Esophagus squamous epithelium (tissue), 5 donors: ENCODE results near the gene RAB20. TPM values are rescaled to one million over a fixed set of nuclear protein-coding genes. Genes with fewer than 3 reads are reported as not detected.

Experiments
- DNase-seq: peaks from one replicate; lab custom pipeline; 2025; lab: John Stamatoyannopoulos, UW
- H3K27ac ChIP-seq, 4 donors: fragments of 200-600 bp; sonication (generic); one replicate each; pipeline ENCODE4 v1.5.1; 2016 to 2019; ENCODE audit warnings: mild to moderate bottlenecking in 1 of 4
- H3K27me3 ChIP-seq, 4 donors: fragments of 200-600 bp; sonication (generic); 1 replicate in 3 of 4; 2 replicates in 1 of 4; pipeline versions ENCODE4 v1.5.1 to v1.6.0; 2017 to 2021; ENCODE audit warnings: antibody characterized with exemption in 1 of 4
- H3K36me3 ChIP-seq, 3 donors: fragments of 200-600 bp; sonication (generic); one replicate each; pipeline ENCODE4 v1.5.1; 2016 to 2019
- H3K4me1 ChIP-seq, 3 donors: fragments of 200-600 bp; sonication (generic); one replicate each; pipeline ENCODE4 v1.5.1; 2017 to 2019
- H3K4me3 ChIP-seq, 4 donors: fragments of 200-600 bp; sonication (generic); 1 replicate in 3 of 4; 2 replicates in 1 of 4; pipeline ENCODE4 v1.5.1; 2016 to 2019; ENCODE audit warnings: mild to moderate bottlenecking in 2 of 4, moderate library complexity in 1 of 4
- H3K9me3 ChIP-seq, 3 donors: fragments of 200-600 bp; sonication (generic); one replicate each; pipeline ENCODE4 v1.5.1; 2016 to 2019
- POLR2A ChIP-seq, 4 donors: fragments of 450-650 bp; IDR thresholded peaks; one replicate each; pipeline ENCODE4 v1.6.1; 2017; ENCODE audit warnings: antibody characterized with exemption in 4 of 4, mild to moderate bottlenecking in 4 of 4, moderate library complexity in 3 of 4
- WGBS, 2 donors: methylation state at CpG; one replicate each; pipeline ENCODE4 v1.1.5; 2018; 5-methylcytosine and 5-hydroxymethylcytosine counted together
- intact Hi-C: fragments of 100-400 bp; cut with DNase I; formaldehyde crosslinking; loops from one replicate; pipeline ENCODE4 v1.15.0; 2022
- total RNA-seq, 4 donors: library from RNA; depleted of rRNA; stranded (reverse); fragments of >200 nt; gene quantifications; one replicate each; pipeline ENCODE4 v1.1.0, GENCODE V29; 2016
- TF ChIP-seq, protein P1 (sequence below), 6 experiments: fragments of 450-650 bp in 4 of 6; fragments of 200-600 bp in 2 of 6; sonication (generic) in 2 of 6; IDR thresholded peaks; one replicate each; pipeline ENCODE4 v1.5.1; 2016 to 2019; ENCODE audit warnings: antibody characterized with exemption in 6 of 6, mild to moderate bottlenecking in 4 of 6, moderate library complexity in 4 of 6
- donor health status: DM: yes; HTN: yes; CAD: no.

Gene RAB20
- total RNA-seq, 4 donors from 2014 or later, result 1.3 to 7.2 (median 4.3) TPM

DNA sequence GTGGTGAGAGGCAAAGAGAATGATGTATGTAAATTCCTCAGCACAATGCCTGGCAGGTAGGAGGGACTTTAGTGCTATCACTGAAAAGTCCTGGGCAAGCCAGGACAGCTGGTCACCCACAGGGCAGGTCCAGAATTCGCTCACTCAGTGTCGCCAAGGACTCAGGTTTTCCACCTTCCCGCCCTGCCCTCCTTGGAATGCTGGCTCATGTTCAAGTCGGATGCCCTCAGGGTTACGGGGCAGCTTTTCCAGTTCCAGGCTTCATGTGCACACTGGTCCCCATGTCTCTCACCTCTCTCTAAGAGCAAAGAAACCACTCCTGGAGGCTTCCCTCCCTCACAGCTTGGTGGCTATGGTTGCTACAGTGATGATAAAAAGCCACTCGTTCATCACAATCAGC lies 29.1 kb upstream of the RAB20 start:
- no peaks in the 10 kb centered on the region for H3K36me3 ChIP-seq
- TF ChIP-seq, protein P1, sequence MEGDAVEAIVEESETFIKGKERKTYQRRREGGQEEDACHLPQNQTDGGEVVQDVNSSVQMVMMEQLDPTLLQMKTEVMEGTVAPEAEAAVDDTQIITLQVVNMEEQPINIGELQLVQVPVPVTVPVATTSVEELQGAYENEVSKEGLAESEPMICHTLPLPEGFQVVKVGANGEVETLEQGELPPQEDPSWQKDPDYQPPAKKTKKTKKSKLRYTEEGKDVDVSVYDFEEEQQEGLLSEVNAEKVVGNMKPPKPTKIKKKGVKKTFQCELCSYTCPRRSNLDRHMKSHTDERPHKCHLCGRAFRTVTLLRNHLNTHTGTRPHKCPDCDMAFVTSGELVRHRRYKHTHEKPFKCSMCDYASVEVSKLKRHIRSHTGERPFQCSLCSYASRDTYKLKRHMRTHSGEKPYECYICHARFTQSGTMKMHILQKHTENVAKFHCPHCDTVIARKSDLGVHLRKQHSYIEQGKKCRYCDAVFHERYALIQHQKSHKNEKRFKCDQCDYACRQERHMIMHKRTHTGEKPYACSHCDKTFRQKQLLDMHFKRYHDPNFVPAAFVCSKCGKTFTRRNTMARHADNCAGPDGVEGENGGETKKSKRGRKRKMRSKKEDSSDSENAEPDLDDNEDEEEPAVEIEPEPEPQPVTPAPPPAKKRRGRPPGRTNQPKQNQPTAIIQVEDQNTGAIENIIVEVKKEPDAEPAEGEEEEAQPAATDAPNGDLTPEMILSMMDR (IDR thresholded peaks at IDR 0.05), result no peak
- TF ChIP-seq POLR2A (IDR thresholded peaks at IDR 0.05), result no peak
- no peaks in the 10 kb centered on the region for H3K27me3 ChIP-seq
- H3K27ac ChIP-seq, result no peak overlapping the region
- WGBS, 2 donors, result 39 to 63% methylated on average over 5 to 6 of the region's 6 CpGs
- H3K4me1 ChIP-seq, result peaks cover 0 to 17% (median 3%) of the 10 kb centered on the region in 3 donors
- intact Hi-C loops, result loop anchor here (5.0 kb wide), 1 partner anchor 227 kb away; no protein-coding TSS in a partner anchor
- DNase-seq, result no peak
- H3K4me3 ChIP-seq, result no peak overlapping the region
- no peaks in the 10 kb centered on the region for H3K9me3 ChIP-seq

DNA sequence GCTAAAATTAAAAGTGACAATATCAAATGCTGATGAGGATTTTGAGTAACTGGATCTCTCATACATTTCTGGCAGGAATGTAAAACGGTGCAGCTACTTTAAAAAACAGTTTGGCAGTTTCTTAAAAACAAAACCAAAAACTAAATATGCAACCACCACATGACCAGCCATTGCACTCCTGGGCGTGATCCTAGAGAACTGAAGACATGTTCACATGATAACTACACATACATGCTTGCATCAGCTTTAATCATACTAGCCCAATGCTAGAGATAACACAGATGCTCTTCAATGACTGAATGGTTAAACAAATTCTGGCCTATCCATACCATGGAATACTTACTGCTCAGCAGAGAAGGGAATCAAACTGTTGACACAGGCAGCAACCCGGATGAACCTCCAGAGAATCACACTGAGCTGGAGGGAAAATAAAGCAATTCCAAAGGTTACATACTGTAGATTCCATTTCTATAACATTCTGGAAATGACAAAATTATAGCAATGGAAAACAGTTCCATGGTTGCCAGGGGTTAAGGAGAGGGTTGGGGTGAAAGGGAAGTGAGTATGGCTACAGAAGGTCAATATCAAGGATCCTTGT lies 28.4 kb upstream of the RAB20 start:
- Histone ChIP-seq H3K4me1 (peaks cover 0 to 17% (median 3%) of the 10 kb centered on the region in 3 donors), H3K9me3 (no peaks in the 10 kb centered on the region), H3K36me3 (no peaks in the 10 kb centered on the region), H3K27me3 (no peaks in the 10 kb centered on the region), H3K4me3 (no peak overlapping the region), H3K27ac (no peak overlapping the region)
- TF ChIP-seq POLR2A (IDR thresholded peaks at IDR 0.05), result no peak
- TF ChIP-seq, protein P1 (IDR thresholded peaks at IDR 0.05), result no peak
- WGBS, 2 donors, result 48 to 55% methylated on average over 3 of the region's 3 CpGs
- DNase-seq, result no peak
- intact Hi-C loops, result loop anchor here (5.0 kb wide), 1 partner anchor 227 kb away; no protein-coding TSS in a partner anchor

DNA sequence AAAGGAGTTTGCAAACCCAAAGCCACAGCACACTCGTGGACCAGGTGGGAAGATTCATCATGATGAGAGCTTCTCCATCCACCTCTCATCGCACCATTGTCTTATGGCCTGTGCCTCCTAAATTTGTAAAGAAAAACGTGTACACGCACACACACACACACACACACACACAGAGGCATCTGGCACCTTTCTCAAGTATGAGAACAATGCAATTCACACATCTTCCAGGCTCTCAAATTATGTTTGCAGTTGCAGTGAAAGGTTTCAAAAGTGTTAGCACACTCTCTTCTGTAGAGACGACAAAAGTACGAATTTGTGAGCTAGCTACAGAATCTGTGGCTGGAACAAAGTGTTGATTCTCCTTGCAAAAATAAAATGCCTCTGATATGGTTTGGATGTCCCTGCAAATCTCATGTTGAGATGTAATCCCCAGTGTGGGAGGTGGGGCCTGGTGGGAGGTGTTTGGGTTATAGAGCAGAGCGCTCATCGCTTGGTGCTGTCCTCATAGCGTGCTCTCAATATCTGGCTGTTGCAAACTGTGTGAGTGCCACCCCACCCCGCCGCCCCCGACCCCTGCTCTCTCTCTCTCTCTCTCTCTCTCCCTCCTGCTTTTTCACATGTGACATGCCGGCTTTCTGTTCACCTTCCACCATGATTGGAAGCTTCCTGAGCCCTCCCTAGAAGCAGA lies 21.8 kb upstream of the RAB20 start:
- WGBS, 2 donors, result 77 to 88% methylated on average over 10 to 11 of the region's 13 CpGs
- no peaks in the 10 kb centered on the region for H3K9me3 ChIP-seq
- intact Hi-C loops, result no loop called here
- DNase-seq, result no peak
- no peaks in the 10 kb centered on the region for H3K4me1 ChIP-seq
- H3K27me3 ChIP-seq, result no peaks in the 10 kb centered on the region
- H3K27ac ChIP-seq, result no peak overlapping the region
- H3K4me3 ChIP-seq, result no peak overlapping the region
- H3K36me3 ChIP-seq, result no peaks in the 10 kb centered on the region
- TF ChIP-seq, protein P1 (IDR thresholded peaks at IDR 0.05), result no peak
- TF ChIP-seq POLR2A (IDR thresholded peaks at IDR 0.05), result no peak

DNA sequence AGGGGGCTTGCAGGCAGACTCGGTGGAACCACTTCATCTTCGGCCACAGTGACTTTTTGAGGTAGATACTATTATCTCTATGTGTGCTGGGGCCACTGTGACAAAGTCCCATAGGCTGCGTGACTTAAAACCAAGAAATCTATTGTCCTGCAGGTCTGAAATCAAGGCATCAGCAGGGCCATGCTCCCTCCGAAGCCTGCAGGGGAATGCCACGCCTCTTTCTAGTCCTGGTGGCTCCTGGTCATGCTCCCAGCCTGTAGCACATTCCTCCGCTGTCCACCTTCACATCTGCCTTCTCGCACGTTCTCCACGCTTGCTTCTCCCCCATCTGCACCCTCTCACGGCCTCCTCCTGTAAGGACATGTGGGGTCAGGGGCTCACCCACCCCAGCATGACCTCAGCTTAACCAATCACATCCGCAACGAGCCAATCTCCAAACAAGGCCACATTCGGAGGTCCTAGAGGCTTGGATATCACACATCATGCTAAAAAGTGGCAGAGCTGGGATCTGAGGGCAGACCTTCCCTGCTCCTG lies 21.0 kb upstream of the RAB20 start:
- no peak overlapping the region for H3K4me3 ChIP-seq
- no peak overlapping the region for H3K27ac ChIP-seq
- WGBS, 2 donors, result 85 to 89% methylated on average over 12 of the region's 13 CpGs
- peaks cover 0 to 4% (median 0%) of the 10 kb centered on the region in 4 donors for H3K27me3 ChIP-seq
- no peaks in the 10 kb centered on the region for H3K4me1 ChIP-seq
- no peaks in the 10 kb centered on the region for H3K9me3 ChIP-seq
- intact Hi-C loops, result no loop called here
- DNase-seq, result no peak
- TF ChIP-seq, protein P1 (IDR thresholded peaks at IDR 0.05), result no peak
- TF ChIP-seq POLR2A (IDR thresholded peaks at IDR 0.05), result no peak
- no peaks in the 10 kb centered on the region for H3K36me3 ChIP-seq
